ENCODE results near the gene TKT. TPM values are rescaled to one million over a fixed set of nuclear protein-coding genes. Genes with fewer than 3 reads are reported as not detected.

Gene TKT
- total RNA-seq, 1 experiment from 2014 or later = 339 TPM

- POLR2A ChIA-PET = no interaction called here
- no peak for TF ChIP-seq CTCF (IDR thresholded peaks at IDR 0.05; ENCODE audit: insufficient read depth in 1 of 2, low read depth in 1 of 2, low read length in 1 of 2, severe bottlenecking in 1 of 2, unreplicated experiment in 1 of 2)
- DNase-seq = no peak
- Mint-ChIP-seq H3K27me3 (ENCODE audit: insufficient read depth, unreplicated experiment) (no peaks in the 10 kb centered on the region), H3K4me1 (ENCODE audit: low read depth, unreplicated experiment) (peaks cover 7% of the 10 kb centered on the region), H3K36me3 (ENCODE audit: insufficient read depth, unreplicated experiment) (peaks cover 6% of the 10 kb centered on the region), H3K4me3 (ENCODE audit: unreplicated experiment) (no peak overlapping the region), H3K27ac (ENCODE audit: unreplicated experiment) (no peak overlapping the region), H3K9me3 (ENCODE audit: unreplicated experiment) (no peaks in the 10 kb centered on the region)
- no TSS peak for BruUV-seq (replicated peaks)
- Histone ChIP-seq H3K4me1 (no peaks in the 10 kb centered on the region), H3K36me3 (ENCODE audit: control insufficient read depth, insufficient read depth, low read length) (peaks cover 2% of the 10 kb centered on the region), H3K9me3 (no peaks in the 10 kb centered on the region), H3K27me3 (replicated peaks; ENCODE audit: control insufficient read depth, insufficient read depth, low read length) (no peaks in the 10 kb centered on the region), H3K4me3 (ENCODE audit: low read depth, low read length) (no peak overlapping the region)
- CTCF ChIA-PET = no interaction called here
- intact Hi-C loops (cut with micrococcal nuclease; ENCODE audit: unreplicated experiment) = loop anchor here (10.0 kb wide), 1 partner anchor 164 kb away; no protein-coding TSS in a partner anchor
Measured at GRCh38 chr3:53278667-53279066, 22.8 kb upstream of the TKT start.

- Histone ChIP-seq H3K4me1 (peaks cover 8% of the 10 kb centered on the region), H3K27me3 (replicated peaks; ENCODE audit: control insufficient read depth, insufficient read depth, low read length) (no peaks in the 10 kb centered on the region), H3K9me3 (no peaks in the 10 kb centered on the region), H3K36me3 (ENCODE audit: control insufficient read depth, insufficient read depth, low read length) (no peaks in the 10 kb centered on the region), H3K4me3 (ENCODE audit: low read depth, low read length) (no peak overlapping the region)
- DNase-seq = no peak
- intact Hi-C loops (cut with micrococcal nuclease; ENCODE audit: unreplicated experiment) = loop anchor here (5.0 to 10.0 kb wide), 2 partner anchors 53 to 160 kb away; no protein-coding TSS in a partner anchor
- Mint-ChIP-seq H3K9me3 (ENCODE audit: unreplicated experiment) (no peaks in the 10 kb centered on the region), H3K4me1 (ENCODE audit: low read depth, unreplicated experiment) (peaks cover 12% of the 10 kb centered on the region), H3K27ac (ENCODE audit: unreplicated experiment) (no peak overlapping the region), H3K27me3 (ENCODE audit: insufficient read depth, unreplicated experiment) (no peaks in the 10 kb centered on the region), H3K4me3 (ENCODE audit: unreplicated experiment) (no peak overlapping the region), H3K36me3 (ENCODE audit: insufficient read depth, unreplicated experiment) (peaks cover 7% of the 10 kb centered on the region)
- CTCF ChIA-PET = interaction anchor here (0.6 to 0.7 kb wide), 2 partner anchors 9 to 36 kb away, joined by 4 to 5 read pairs; no protein-coding TSS in a partner anchor
- no peak for TF ChIP-seq CTCF (IDR thresholded peaks at IDR 0.05; ENCODE audit: insufficient read depth in 1 of 2, low read depth in 1 of 2, low read length in 1 of 2, severe bottlenecking in 1 of 2, unreplicated experiment in 1 of 2)
- POLR2A ChIA-PET = no interaction called here
- BruUV-seq (replicated peaks) = no TSS peak
Measured at GRCh38 chr3:53274938-53275605, 19.2 kb upstream of the TKT start.

- POLR2A ChIA-PET = interaction anchor here (0.6 kb wide), 1 partner anchor 146 kb away, joined by 4 read pairs; no protein-coding TSS in a partner anchor
- TF ChIP-seq CTCF (IDR thresholded peaks at IDR 0.05; ENCODE audit: insufficient read depth in 1 of 2, low read depth in 1 of 2, low read length in 1 of 2, severe bottlenecking in 1 of 2, unreplicated experiment in 1 of 2) = no peak
- no peaks in the 10 kb centered on the region for H3K36me3 ChIP-seq (ENCODE audit: control insufficient read depth, insufficient read depth, low read length)
- no peak for DNase-seq
- Mint-ChIP-seq H3K27me3 (ENCODE audit: insufficient read depth, unreplicated experiment) (no peaks in the 10 kb centered on the region), H3K27ac (ENCODE audit: unreplicated experiment) (no peak overlapping the region), H3K9me3 (ENCODE audit: unreplicated experiment) (no peaks in the 10 kb centered on the region), H3K4me3 (ENCODE audit: unreplicated experiment) (no peak overlapping the region), H3K4me1 (ENCODE audit: low read depth, unreplicated experiment) (peaks cover 21% of the 10 kb centered on the region), H3K36me3 (ENCODE audit: insufficient read depth, unreplicated experiment) (peaks cover 12% of the 10 kb centered on the region)
- H3K27me3 ChIP-seq (replicated peaks; ENCODE audit: control insufficient read depth, insufficient read depth, low read length) = no peaks in the 10 kb centered on the region
- no TSS peak for BruUV-seq (replicated peaks)
- no peak overlapping the region for H3K4me3 ChIP-seq (ENCODE audit: low read depth, low read length)
- no peaks in the 10 kb centered on the region for H3K9me3 ChIP-seq
- intact Hi-C loops (cut with micrococcal nuclease; ENCODE audit: unreplicated experiment) = loop anchor here (5.0 to 10.0 kb wide), 2 partner anchors 51 to 158 kb away; no protein-coding TSS in a partner anchor
- CTCF ChIA-PET = no interaction called here
- H3K4me1 ChIP-seq = peaks cover 24% of the 10 kb centered on the region
Measured at GRCh38 chr3:53273146-53273670, 17.4 kb upstream of the TKT start.

All from Caco-2 (cell line).